Measurements from ENCODE around the gene OBP2A. TPM values are rescaled to one million over a fixed set of nuclear protein-coding genes. Genes with fewer than 3 reads are reported as not detected.

The OBP2A gene
- polyA plus RNA-seq, 1 donor (not counting 4 experiments of a cell fraction or from before 2014, with no cell fraction given): not detected

GRCh38 chr9:135573124-135573523 lies 27.2 kb downstream of the OBP2A start:
- Histone ChIP-seq H3K4me2 (ENCODE audit: control insufficient read depth, extremely low read depth, insufficient read depth, low read depth, low read length) (no peak overlapping the region), H3K27ac (ENCODE audit: control insufficient read depth, insufficient read depth, low read length) (no peak overlapping the region), H3K9me1 (ENCODE audit: control insufficient read depth, extremely low read depth, insufficient read depth, low read length) (no peaks in the 10 kb centered on the region), H3K4me1 (ENCODE audit: control insufficient read depth, extremely low read depth, insufficient read depth, low read length) (no peaks in the 10 kb centered on the region), H3K27me3 (ENCODE audit: control insufficient read depth, extremely low read depth, insufficient read depth, low read length) (no peaks in the 10 kb centered on the region), H3K79me2 (ENCODE audit: control insufficient read depth, insufficient read depth, low read length) (no peaks in the 10 kb centered on the region), H3K4me3 (ENCODE audit: control insufficient read depth in 2 of 3, extremely low read depth in 1 of 3, insufficient read depth in 2 of 3, low read depth in 1 of 3, low read length in 3 of 3) (no peak overlapping the region), H3K9me3 (ENCODE audit: control insufficient read depth, low read depth, low read length) (no peaks in the 10 kb centered on the region), H3K9ac (ENCODE audit: control insufficient read depth, extremely low read depth, insufficient read depth, low read length) (no peak overlapping the region), H2AFZ (ENCODE audit: control insufficient read depth, low read length) (no peak overlapping the region), H4K20me1 (ENCODE audit: control insufficient read depth, extremely low read depth, insufficient read depth, low read length) (no peaks in the 10 kb centered on the region), H3K36me3 (ENCODE audit: control insufficient read depth in 2 of 2, extremely low read depth in 1 of 2, insufficient read depth in 2 of 2, low read length in 2 of 2) (no peaks in the 10 kb centered on the region)
- no peak for TF ChIP-seq EZH2 (IDR thresholded peaks at IDR 0.05; ENCODE audit: low read length)
- no peak for TF ChIP-seq CTCF (optimal IDR thresholded peaks at IDR 0.05 in 1 of 3, IDR thresholded peaks at IDR 0.05 in 1 of 3, conservative IDR thresholded peaks at IDR 0.05 in 1 of 3; ENCODE audit: extremely low read depth in 1 of 3, insufficient read depth in 2 of 3, low read length in 3 of 3)
- DNase-seq (ENCODE audit: low read depth, low spot score) (no peak), FAIRE-seq (no peak)
- dilution Hi-C loops (cut with MboI; ENCODE audit: extremely low pct_ligation_motif_present, low sequenced_read_pairs): no loop called here

GRCh38 chr9:135574331-135574730 lies 28.4 kb downstream of the OBP2A start:
- dilution Hi-C loops (cut with MboI; ENCODE audit: extremely low pct_ligation_motif_present, low sequenced_read_pairs): no loop called here
- H2AFZ ChIP-seq (ENCODE audit: control insufficient read depth, low read length): no peak overlapping the region
- no peaks in the 10 kb centered on the region for H3K4me1 ChIP-seq (ENCODE audit: control insufficient read depth, extremely low read depth, insufficient read depth, low read length)
- H3K9ac ChIP-seq (ENCODE audit: control insufficient read depth, extremely low read depth, insufficient read depth, low read length): no peak overlapping the region
- H3K9me3 ChIP-seq (ENCODE audit: control insufficient read depth, low read depth, low read length): no peaks in the 10 kb centered on the region
- no peak overlapping the region for H3K4me2 ChIP-seq (ENCODE audit: control insufficient read depth, extremely low read depth, insufficient read depth, low read depth, low read length)
- H3K36me3 ChIP-seq (ENCODE audit: control insufficient read depth in 2 of 2, extremely low read depth in 1 of 2, insufficient read depth in 2 of 2, low read length in 2 of 2): no peaks in the 10 kb centered on the region
- H3K9me1 ChIP-seq (ENCODE audit: control insufficient read depth, extremely low read depth, insufficient read depth, low read length): no peaks in the 10 kb centered on the region
- H4K20me1 ChIP-seq (ENCODE audit: control insufficient read depth, extremely low read depth, insufficient read depth, low read length): no peaks in the 10 kb centered on the region
- no peak for DNase-seq (ENCODE audit: low read depth, low spot score)
- no peaks in the 10 kb centered on the region for H3K27me3 ChIP-seq (ENCODE audit: control insufficient read depth, extremely low read depth, insufficient read depth, low read length)
- H3K4me3 ChIP-seq (ENCODE audit: control insufficient read depth in 2 of 3, extremely low read depth in 1 of 3, insufficient read depth in 2 of 3, low read depth in 1 of 3, low read length in 3 of 3): no peak overlapping the region
- TF ChIP-seq EZH2 (IDR thresholded peaks at IDR 0.05; ENCODE audit: low read length) (no peak), CTCF (optimal IDR thresholded peaks at IDR 0.05 in 1 of 3, IDR thresholded peaks at IDR 0.05 in 1 of 3, conservative IDR thresholded peaks at IDR 0.05 in 1 of 3; ENCODE audit: extremely low read depth in 1 of 3, insufficient read depth in 2 of 3, low read length in 3 of 3) (no peak)
- H3K27ac ChIP-seq (ENCODE audit: control insufficient read depth, insufficient read depth, low read length): no peak overlapping the region
- no peak for FAIRE-seq
- H3K79me2 ChIP-seq (ENCODE audit: control insufficient read depth, insufficient read depth, low read length): no peaks in the 10 kb centered on the region
